GM12891 (cell line): ENCODE data around the gene NR6A1.

ENCODE experiments used
- POLR2A ChIP-seq: IDR thresholded peaks from 2 replicates; pipeline ENCODE4 v1.6.1; 2011; ENCODE audit warnings: low read depth, low read length, control low read depth
- POLR2AphosphoS5 ChIP-seq: IDR thresholded peaks from 2 replicates; pipeline ENCODE4 v1.6.1; 2011; ENCODE audit warnings: low read depth, low read length, control low read depth

- no peak for TF ChIP-seq POLR2A
- TF ChIP-seq POLR2AphosphoS5: no peak
These were observed 31.3 kb upstream of the NR6A1 start for GRCh38 chr9:124802426-124802825.
